WTC11 (cell line): ENCODE results near the gene FANCC.

Experiments used
- CTCF ChIP-seq: fragments of 200-600 bp; IDR thresholded peaks from 2 replicates; pipeline ENCODE4 v1.8.0; 2022; ENCODE audit warnings: antibody characterized with exemption
- NFE2L1 ChIP-seq: sonication (generic); formaldehyde crosslinking; IDR thresholded peaks from 2 replicates; pipeline ENCODE4 v1.8.1; 2023; ENCODE audit warnings: missing genetic modification reagents
- ZSCAN18 ChIP-seq: fragments of 250-450 bp; sonication (Bioruptor Pico); IDR thresholded peaks from 2 replicates; pipeline ENCODE4 v2.1.2; 2022; ENCODE audit warnings: mild to moderate bottlenecking, moderate library complexity
- TF ChIP-seq, protein P1 (sequence below): sonication (generic); formaldehyde crosslinking; IDR thresholded peaks from 2 replicates; pipeline ENCODE4 v1.8.1; 2023; ENCODE audit warnings: mild to moderate bottlenecking, missing genetic modification reagents, moderate library complexity

DNA sequence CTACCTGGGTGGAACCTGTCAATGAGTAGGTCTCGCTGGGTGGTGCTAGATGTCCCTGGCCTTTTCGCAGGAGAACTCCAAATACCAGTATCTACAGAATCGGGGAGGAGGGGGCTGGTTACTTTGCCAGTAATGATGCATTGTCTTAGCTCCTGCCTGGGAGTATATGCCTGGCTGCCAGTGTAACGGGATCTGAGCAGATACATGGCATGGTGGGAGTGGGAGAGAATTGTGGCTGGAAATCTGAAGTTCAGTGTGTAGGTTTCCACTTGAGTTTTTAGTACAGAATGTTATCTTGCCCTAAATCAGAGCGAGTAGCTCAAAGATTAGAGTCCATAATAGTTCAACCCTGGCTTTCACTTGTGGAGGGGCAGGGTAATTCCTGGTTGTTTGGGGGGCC lies 38.0 kb upstream of the FANCC start:
- no peak for TF ChIP-seq CTCF
- TF ChIP-seq NFE2L1 (CRISPR knock-in tag) = no peak
- TF ChIP-seq, protein P1, sequence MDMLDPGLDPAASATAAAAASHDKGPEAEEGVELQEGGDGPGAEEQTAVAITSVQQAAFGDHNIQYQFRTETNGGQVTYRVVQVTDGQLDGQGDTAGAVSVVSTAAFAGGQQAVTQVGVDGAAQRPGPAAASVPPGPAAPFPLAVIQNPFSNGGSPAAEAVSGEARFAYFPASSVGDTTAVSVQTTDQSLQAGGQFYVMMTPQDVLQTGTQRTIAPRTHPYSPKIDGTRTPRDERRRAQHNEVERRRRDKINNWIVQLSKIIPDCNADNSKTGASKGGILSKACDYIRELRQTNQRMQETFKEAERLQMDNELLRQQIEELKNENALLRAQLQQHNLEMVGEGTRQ = no peak
- no peak for TF ChIP-seq ZSCAN18 (CRISPR knock-in tag)
